Kasumi-1 (cell line): ENCODE measurements around the gene DLGAP4.

ENCODE experiments used
- DNase-seq, 2 experiments: peaks; one replicate each; lab custom pipeline; 2025; lab: John Stamatoyannopoulos, UW

Gene DLGAP4

DNA sequence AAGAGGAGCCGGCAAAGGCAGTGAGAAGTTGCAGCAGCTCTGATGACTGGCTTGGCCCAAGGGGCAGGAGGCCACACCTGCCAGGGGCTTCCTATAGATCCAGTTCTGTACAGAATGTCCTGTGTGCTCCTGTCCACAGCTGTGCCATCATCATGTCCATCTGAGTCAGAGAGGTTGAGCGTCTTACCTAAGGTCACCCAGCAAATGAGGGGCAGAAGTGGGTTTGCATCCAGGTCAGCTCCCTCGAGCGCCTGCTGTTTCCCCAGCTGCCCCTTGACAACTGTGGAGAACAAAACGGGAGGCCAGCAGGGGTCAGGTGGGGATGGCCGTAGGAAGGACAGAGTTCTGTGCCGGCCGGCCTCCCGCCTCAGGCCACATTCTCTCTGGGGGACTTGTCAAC, 47.6 kb downstream of the DLGAP4 start:
- no peak for DNase-seq

DNA sequence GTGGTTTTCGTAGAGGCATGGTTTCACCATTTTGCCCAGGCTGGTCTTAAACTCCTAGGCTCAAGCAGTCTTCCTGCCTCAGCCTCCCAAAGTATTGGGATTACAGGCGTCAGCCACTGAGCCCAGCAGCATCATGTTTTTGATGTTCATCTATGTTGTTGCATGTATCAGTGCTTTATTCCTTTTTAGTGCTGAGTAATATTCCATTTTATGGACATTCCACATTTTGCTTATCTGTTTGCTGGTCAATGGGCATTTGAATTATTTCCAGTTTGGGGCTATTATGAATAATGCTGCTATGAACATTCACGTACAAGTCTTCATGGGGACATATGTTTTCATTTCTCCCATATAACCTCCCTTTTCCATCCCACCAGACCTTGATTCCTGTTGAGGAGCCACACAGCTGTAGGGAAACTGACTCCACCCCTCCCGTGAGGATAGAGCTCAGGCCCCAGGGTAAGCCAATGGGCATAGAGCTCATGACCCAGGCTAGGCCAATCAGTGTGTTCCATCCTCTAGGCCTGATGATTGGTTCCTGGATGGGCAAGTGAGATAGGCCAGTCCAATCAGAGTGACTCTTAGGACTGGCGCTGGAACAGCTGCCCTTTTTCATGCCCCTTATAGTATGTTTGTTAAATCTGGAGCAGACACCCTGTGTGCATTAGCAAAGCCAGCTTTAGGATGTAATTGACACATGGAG, 49.5 kb downstream of the DLGAP4 start:
- no peak for DNase-seq

DNA sequence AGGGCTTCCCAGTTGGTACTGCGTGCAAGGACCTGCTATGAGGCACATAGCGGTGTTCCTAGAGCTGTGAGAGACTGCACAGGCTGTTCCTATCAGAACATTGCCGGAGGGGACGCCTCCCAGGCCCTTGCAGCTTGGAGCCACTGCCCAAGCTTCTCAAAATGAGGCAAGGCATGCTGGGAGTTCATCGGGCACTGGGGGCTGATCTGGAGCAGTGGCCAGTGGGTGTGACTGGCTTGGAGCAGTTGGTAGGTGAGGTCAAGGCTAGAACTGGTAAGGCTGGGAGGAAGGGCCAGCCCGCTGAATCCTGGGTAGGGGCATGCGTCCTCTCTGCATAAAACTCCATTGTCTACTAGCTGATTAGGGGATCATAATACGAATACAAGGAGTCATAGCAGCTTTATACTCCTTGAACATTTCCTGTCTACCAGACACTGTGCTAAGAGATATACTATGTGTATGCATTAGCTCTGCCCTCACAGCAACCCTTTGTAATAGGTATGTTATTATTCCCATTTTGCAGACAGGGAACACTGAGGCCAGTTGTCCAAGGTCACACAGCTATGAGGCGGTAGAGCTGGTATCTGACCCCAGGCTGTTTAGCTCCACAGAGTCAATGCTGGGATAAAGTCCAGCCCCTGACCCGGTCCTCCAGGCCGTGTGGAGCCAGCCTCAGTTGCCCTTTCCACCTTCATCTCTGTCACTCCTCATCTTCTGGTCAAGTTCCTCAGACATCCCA, 53.7 kb downstream of the DLGAP4 start:
- no peak for DNase-seq

DNA sequence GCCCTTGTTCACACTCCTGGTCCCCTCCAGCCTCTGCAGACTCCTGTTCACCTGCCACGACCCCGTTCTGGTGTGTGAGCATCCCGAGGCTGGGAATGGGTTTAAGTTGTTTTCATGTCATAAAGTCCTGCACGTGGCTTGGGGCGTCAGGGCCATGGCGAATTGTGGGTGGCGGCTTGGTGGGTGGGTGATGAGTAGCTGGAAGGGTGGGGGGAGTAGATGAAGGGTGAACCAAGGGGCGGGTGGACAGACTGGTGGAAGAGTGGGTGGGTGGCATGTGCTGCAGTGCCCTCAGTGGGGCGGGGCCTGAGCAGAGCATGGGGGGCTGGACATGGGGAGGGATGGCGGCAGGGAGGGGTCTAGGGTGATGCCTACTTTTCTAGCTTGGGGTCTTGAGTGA, 54.3 kb downstream of the DLGAP4 start:
- no peak for DNase-seq

DNA sequence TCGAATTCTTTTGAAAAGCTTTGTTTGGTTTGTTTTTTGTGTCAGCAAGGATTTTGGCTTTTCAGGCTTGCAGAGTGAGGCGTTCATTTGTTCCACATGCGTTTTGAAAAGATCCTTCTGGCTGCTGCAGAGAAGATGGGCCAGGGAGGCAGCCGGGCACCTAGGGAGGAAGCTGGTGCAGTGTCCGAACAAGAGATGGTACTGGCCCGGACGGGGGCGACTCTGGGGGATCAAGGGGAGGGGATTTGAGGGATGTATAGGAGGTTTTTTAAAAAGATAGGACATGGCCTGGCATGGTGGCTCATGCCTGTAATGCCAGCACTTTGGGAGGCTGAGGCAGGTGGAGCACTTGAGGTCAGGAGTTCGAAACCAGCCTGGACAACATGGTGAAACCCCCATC, 55.3 kb downstream of the DLGAP4 start:
- no peak for DNase-seq

DNA sequence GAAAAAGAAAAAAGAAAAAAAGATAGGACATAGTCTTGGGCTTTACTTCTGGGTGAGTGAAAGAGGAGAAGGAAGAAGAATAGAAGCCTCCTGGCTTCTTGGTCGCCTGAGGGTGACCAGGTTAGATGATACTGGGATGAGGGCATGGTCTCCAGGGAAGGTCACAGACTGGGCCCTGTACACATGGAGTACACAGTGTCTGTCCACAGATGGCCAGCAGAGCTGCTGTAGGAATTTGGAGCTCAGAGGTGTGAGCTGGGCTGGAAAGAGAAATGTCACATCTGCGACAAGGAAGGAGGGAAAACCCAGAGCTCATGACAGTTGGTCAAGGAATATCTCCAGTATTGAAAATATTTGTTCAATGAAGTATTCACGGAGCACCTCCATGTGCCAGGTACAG, 56.1 kb downstream of the DLGAP4 start:
- no peak for DNase-seq

DNA sequence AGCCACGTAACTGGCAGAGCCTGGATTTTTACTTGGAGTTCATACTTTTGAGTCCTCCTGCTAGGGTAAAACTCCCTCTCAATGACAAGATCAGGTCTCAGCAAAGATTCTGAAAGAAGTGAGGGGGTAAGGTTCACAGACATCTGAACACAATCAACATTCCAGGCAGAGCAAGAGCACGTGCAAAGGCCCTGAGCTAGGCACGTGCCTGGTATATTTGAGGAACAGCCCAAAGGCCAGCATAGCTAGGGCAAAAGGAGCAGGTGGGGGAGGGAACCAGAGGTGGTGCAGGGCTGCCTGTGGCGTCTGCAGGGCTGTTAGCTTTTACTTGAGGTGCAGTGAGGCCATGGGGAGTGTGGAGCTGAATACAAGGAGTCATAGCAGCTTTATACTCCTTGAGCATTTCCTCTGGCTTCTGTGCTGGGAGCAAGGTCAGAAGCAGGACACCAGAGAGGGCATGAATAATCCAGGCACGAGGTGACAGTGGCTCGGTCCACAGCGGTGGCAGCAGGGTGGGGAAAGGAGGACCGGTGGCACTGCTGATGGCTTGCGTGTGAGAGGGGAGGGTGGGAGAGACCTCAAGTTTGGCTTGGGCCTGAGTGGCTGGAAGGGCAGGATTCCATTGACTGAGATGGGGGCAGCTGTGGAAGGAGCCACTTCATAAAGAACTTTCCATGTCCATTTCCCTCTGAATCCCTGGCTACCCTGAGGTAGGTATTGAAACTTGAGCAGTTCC, 57.0 kb downstream of the DLGAP4 start:
- DNase-seq = no peak

DNA sequence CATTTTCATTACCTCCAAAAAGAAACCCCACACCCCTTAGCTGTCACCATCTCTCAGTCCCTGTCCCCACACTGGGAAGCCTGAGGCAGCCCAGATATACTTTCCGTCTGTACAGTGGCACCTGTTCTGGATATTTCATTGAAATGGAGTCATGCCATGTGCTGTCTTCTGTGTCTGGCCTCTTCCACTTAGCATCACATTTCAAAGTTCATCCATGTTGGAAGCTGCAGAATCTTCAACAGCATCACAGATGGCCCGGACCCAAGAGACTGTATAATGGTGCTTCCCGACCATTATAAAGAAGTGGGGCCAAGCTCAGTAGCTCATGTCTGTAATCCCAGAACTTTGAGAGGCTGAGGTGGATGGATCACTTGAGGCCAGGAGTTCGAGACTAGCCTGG, 58.4 kb downstream of the DLGAP4 start:
- no peak for DNase-seq

DNA sequence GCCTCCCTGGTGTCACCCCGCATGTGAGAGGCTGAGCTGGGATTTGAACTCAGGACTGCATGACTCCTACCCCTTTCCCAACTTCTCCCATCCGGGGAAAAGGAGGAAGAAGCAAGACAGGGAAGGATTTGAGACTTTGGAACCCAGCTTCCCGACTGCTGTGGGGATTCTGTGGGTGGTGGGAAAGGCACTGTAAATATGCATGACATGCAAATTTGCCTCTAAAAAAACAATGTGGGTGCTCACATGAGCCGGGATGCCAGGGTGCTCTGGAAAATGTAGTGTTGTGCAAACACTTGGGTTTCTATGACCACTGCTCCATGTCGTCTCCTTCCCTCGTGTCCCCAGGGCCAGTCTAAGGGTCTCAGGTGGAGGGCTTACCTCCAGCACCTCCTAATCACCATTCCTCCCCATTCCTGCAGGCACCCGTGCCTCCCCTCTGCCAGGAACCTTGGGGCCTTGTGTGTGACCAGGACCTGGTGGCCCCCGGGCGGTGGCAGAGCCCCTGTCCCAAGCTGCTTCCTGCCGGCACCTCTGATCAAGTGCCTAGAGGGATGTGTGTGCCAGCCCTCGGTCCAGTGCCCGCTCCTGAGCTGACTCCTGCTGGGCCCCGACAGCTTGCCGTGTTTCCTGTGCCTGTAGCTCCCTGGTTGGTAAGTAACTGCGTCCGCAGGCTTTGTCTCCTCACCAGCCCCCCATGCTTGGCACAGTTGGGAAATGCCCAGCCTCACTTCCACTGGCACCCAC, 60.7 kb downstream of the DLGAP4 start:
- no peak for DNase-seq

DNA sequence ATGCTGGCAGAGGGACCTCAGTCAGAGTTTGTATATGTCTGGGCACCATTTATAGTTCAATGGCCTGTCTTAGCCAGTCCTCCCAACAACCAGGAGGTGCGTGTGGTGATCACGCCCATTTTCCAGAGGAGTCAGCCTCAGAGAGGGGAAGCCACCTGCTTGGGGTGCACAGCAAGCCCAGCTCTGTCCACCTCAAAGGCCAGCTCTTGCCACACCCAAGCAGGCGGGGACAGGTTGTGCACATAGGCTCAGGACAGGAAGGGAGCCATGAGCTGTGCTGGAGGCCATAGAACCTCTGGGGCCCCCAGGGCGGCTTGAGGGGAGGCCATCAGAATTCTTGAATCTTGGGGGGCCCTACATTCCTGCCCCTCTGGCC, 61.2 kb downstream of the DLGAP4 start:
- DNase-seq = no peak

DNA sequence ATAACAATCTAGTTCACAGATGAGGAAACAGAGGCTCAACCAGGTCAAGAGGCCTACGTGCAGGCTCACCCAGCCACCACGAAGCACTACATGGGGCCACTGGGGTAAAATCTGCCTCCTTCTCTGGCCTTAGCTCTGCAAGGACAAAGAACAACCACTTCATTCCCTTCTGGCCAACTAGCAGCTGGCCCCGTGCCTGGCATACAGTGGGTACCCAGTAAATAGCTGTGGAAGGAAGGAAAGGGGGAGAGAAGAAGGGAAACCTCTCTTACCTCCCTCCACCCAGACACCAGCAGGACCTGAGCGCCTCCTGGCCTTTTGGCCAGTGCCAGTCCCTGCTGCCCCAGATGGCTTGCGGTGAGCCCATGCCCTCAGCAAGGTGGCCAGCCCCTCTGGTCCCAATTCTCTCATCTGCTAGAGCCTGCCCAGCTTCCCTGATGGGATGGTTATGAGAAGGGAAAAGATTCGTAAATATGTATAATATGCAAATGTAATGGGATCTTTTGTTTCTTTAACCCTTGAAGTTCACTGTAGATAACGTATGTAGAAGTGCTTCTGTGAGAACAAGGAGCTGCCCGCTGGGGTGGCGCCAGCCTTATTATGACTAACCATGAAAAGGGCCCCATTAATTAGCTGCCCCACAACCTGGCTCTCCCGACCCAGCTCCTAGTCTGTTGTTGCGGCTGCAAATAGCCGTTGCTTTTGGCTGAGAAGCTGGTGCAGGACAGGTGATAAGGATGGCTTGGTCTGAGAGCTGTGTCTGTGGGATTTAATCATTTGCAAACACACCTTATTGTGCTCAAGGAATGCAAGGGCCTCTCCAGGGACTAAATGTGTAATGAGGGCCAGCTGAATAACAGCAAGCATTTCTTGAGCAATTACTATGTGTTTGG, 62.0 kb downstream of the DLGAP4 start:
- no peak for DNase-seq

DNA sequence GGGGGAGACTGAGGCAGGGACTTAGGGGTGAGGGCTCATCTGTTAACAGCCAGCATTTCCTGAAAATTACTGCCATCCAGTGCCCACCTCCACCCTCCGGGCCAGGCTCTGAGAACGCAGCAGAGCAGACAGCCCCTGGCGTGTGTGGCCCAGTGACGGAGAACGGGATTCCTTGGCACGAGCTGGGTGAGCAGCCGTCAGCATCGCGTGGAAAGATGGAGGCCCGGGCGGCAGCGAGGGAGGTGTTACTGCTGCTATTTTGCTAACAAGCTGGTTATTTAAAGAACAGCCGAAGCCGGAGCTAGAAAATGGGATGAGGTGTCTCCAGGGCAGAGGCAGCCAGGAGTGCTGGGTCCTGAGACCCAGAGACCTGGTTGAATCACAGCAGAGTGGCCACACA, 62.7 kb downstream of the DLGAP4 start:
- DNase-seq = no peak

DNA sequence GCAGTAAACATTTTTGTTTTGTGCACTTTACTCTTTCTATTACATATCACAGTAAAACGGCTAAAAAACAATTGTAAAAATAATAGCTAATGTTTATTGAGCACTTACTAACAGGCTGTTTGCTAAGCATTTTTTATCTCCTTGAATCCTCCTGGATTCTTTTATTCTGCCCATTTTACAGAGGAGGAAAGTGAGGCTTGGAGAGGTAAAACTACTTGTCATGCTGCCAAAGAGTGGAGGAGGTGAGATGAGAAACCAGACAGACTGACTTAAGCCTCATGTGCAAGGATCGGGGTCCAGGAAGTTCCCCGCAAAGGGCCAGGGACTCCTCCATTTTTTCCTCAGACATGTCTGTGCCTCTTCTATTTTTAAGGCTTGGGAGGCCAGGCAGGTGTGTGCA, 63.6 kb downstream of the DLGAP4 start:
- no peak for DNase-seq

DNA sequence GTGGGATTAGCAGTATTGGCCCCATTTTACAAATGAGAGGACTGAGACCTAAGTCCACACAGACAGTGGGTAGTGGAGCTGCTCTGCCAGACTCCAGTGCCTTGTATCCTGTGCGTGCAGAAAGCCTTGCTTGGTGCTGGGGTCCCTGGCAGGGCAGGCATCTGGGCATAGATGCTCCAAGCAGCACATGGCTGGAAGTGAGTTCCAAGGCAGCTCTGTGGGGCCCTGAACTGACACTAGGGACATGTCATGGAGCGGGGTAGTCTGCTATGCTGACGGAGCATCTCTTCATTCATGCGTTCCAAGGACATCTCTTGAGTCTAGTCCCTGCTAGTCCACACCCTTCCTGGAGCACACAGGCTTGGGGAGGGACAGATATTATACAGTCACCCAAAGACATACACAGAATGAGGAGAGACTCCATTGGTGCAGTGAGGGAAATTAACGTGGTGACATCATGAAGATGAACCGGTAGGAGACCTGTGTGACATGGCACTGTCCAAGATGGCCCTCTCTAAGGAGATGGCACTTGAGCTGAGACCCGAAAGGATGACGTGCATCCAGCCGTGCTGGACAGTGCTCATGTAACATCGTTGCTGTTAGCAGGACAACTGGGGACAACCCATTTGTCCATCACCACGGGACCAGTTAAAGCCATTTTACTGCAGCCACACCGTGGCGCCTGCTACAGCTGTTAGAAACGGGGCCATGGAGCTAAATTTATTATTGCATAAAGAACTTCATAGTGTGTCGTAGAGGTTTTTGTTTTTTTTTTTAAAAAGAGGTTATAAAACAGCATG, 65.1 kb downstream of the DLGAP4 start:
- no peak for DNase-seq

DNA sequence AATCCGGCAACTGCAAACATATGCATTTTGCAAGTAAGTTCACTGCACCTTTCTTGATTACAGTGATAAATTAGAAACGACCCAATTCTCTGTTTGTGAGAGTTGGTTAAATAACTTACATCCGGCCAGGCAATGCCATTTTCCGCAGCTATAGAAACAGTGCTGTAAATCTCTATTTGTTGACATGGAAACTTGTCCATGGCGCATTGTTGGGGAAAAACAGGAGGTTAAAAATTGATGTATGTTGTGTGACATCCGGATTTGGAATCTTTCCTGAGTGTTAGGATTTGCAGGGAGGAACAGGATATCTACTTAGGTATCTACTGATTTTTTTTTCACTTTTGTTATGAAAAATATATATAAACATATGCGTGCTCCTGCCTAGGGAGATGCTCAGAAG, 66.5 kb downstream of the DLGAP4 start:
- no peak for DNase-seq

DNA sequence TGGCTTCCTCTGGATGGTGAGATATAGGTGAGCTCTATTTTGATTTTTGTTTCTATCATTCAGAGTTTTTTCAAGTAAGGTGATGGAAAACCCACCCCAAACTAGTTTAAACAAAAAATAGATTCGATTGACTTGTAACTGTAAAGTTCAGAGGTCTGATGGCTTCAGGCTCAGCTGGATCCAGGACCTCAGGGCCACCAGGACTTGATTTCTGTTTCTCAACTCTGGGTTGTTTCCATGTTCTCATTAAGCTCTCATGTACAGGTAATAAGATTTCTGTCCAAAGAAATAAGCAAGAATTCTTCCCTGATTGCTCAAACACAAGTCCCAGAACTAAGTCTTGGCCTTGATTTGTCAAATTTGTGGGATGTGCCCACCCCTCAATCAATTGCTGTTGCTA, 67.0 kb downstream of the DLGAP4 start:
- no peak for DNase-seq

DNA sequence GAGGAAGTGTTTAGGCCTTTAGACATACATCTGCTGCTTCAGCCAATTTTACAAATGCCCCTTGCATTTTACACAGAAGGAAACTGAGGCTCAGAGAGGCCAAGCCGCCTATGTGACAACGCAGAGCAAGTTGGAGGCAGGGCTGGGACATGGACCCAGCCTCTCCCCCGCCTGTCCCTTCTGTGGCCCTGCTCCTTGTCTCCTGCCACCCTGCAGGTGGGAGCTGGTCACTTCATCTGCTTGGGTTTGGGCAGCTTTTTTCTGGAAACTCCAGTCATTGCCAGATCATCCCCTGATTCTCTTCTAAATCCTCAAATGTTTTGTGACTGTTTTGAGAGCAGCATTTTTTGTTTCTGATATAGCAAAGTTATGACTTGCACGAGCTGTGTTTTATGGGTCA, 68.9 kb downstream of the DLGAP4 start:
- no peak for DNase-seq

DNA sequence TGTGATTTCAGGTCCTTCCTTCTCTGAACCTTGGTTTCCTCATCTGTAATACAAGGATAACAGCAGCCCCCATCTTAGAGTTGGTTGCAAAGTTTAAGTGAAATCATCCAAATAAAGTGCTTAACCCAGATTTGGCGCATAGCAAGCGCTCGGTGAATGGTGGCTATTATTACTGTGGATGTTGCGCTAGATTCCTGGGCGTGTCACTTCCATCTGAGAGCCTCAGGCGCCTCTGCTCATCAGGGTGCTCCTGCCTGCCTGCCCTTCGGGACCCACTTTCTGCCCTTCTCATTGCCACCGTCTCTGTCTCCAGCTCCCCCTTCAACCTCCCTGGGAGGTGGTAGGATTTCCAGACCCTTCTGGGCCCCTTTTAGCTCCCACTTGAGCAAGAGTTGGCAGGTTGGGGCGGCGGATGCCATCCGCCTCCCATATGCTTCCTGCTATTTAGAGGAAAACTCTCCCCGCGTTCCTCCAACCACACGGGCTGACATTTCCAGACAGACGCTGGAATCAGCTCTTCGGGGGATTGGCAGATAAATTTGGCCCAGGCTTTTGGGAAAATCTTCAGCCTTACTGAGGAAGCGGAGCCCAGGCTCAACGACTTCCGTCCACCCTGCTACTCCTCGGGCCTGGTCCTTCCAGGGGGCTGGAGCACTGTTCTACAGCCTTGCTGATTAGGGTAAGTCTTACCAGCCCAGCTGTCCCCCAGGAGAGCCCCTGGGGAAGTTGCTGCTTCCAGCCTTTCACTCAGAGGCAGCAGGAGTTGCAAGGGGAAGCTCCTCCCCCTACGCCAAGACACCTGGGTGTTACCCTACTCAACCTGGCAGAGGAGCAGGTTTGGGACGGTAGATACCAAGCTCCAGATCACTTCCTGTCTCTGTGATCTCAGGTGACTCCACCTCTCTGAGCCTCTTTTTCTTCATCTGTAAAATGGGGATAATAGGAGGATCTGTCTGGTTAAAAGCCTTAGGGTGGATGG, 71.5 kb downstream of the DLGAP4 start:
- DNase-seq = no peak

DNA sequence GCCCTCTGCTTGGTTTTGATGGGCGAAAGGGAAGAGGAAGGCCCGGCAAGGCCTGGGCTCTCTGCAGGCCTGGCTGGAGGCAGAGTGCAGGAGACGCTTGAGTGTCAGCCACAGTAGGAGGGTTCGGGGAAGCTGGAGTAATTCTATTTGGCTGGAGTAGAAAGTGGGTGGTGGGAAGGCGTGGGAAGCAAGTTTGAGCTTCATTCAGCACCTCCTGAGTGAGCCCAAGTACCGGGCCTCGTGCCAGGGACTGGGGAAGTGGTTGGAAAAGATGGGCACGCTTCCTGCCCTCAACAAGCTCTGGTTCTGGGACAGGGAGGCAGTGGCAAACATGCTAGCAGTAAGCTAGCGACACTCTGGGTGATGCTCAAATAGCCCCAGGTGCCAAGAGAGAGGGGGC, 72.5 kb downstream of the DLGAP4 start:
- DNase-seq = no peak
